Small intestine (tissue), 7 donors: ENCODE data around the gene AGO1. TPM values are rescaled to one million over a fixed set of nuclear protein-coding genes. Genes with fewer than 3 reads are reported as not detected.

Source experiments
- DNase-seq, 2 donors: peaks; one replicate each; pipeline versions ENCODE4 v3.0.0 to v3.0.0-alpha.2; 2013
- FAIRE-seq: peaks from 2 replicates; lab custom pipeline; 2012; peaks lifted over from hg19 to GRCh38; lab: Jason Lieb, UNC
- H3K27ac ChIP-seq, 3 donors: one replicate each; pipeline ENCODE4 v1.5.1; 2013; ENCODE audit warnings: low read length in 2 of 3, mild to moderate bottlenecking in 2 of 3, control low read depth in 1 of 3, inconsistent platforms in 1 of 3, low read depth in 1 of 3, moderate library complexity in 1 of 3
- H3K27me3 ChIP-seq, 3 donors: one replicate each; pipeline ENCODE4 v1.6.1; 2013; ENCODE audit warnings: low read length in 3 of 3, inconsistent platforms in 1 of 3; ENCODE audit not compliant: control insufficient read depth in 3 of 3, insufficient read depth in 3 of 3
- H3K36me3 ChIP-seq, 3 donors: one replicate each; pipeline ENCODE4 v1.6.1; 2013; ENCODE audit warnings: low read length in 3 of 3, inconsistent platforms in 1 of 3, low read depth in 1 of 3, mild to moderate bottlenecking in 1 of 3, moderate library complexity in 1 of 3; ENCODE audit not compliant: control insufficient read depth in 3 of 3, insufficient read depth in 2 of 3
- H3K4me1 ChIP-seq, 3 donors: one replicate each; pipeline ENCODE4 v1.6.1; 2013; ENCODE audit warnings: low read length in 2 of 3, inconsistent platforms in 1 of 3, low read depth in 1 of 3, mild to moderate bottlenecking in 1 of 3, moderate library complexity in 1 of 3; ENCODE audit not compliant: control insufficient read depth in 3 of 3, insufficient read depth in 2 of 3
- H3K4me3 ChIP-seq, 3 donors: one replicate each; pipeline ENCODE4 v1.5.1; 2013; ENCODE audit warnings: low read length in 3 of 3, control low read depth in 1 of 3, inconsistent platforms in 1 of 3, low read depth in 1 of 3, mild to moderate bottlenecking in 1 of 3, moderate library complexity in 1 of 3
- H3K9me3 ChIP-seq, 2 donors: one replicate each; pipeline ENCODE4 v1.6.1; 2013; ENCODE audit warnings: low read depth in 1 of 2, low read length in 1 of 2; ENCODE audit not compliant: control insufficient read depth in 2 of 2, insufficient read depth in 1 of 2
- WGBS, 3 donors: extraction: QIAGEN DNeasy Blood & Tissue Kit; methylation state at CpG; one replicate each; pipeline ENCODE4 v1.1.7; 2013; 5-methylcytosine and 5-hydroxymethylcytosine counted together
- polyA plus RNA-seq, 4 donors: library from polyadenylated mRNA; stranded (reverse) in 3 of 4; unstranded in 1 of 4; fragments of 200-250 nt in 3 of 4; fragments of 120-200 nt in 1 of 4; gene quantifications; one replicate each; pipeline versions ENCODE4 v1.2.1 to v1.2.3, GENCODE V29; 2013
- donor health status: healthy with polysubstance abuse.
- donor health status: control.
- donor health status: control.
- donor health status: Bipolar disorder and iron deficiency.
- donor health status: healthy.

The AGO1 gene
- polyA plus RNA-seq, 4 donors: 2.4 to 16.8 (median 7.0) TPM

DNA sequence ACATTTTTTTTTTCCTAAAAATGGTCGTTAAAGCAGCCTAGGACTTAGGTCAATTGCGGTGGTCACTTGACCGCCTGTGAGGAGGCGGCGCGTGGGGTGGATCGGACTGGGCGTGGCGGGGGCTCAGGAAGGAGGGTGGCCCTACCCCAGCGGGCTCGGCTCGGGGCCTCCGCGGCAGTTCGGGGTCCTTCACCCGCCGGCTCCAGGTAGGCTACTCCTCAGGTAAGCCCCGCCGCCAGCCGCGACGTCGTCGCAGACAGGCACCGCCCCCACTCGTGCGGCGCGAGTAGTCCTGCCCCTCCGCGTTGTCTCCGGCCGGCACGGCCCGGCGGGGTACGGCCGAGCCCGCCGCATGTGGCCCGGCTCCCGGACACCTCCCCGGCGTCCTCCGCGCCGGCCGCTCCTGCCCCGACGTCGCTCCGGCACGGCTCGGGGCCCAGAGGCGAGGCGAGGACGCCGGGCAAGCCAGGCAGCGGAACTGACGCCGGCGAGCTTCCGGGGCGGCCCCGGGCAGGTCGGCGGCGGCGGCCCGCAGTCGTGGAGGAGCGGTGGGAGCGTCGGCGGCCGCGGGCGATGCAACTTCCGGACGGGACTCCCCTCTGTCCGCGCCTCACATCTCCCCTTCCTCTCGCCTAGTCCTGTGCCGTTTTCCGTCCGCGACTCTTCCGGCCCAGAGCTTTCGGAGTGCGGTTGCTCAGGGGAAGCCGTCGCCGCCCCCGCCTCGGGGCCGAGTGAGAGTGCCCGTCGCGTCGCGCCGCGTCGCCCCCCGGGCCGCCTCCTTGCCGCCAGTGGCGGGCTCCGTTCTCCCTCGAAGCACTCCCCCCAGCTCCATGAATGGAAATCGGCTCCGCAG lies 47.8 kb downstream of the AGO1 start, which contains the start of gene AGO3:
Gene AGO3 (plus strand): TSS at position 513 of the 853 bp plus-strand sequence. CDS start 322 bp downstream, at position 835.
- 0% methylated on average over 89 to 112 of the region's 112 CpGs for WGBS, 3 donors
- Histone ChIP-seq H3K36me3 (peaks cover 0 to under 1% (median 0%) of the 10 kb centered on the region in 3 donors), H3K4me3 (peak within 1 kb of the TSS; percentile 79 to 97 (median 96)), H3K27ac (peak within 1 kb of the TSS; percentile 95 to 99 (median 97)), H3K27me3 (no peaks in the 10 kb centered on the region), H3K9me3 (no peaks in the 10 kb centered on the region), H3K4me1 (peaks cover 0 to 14% (median 0%) of the 10 kb centered on the region in 3 donors)
- FAIRE-seq: no peak
- peak; percentile 71 to 94 for DNase-seq

DNA sequence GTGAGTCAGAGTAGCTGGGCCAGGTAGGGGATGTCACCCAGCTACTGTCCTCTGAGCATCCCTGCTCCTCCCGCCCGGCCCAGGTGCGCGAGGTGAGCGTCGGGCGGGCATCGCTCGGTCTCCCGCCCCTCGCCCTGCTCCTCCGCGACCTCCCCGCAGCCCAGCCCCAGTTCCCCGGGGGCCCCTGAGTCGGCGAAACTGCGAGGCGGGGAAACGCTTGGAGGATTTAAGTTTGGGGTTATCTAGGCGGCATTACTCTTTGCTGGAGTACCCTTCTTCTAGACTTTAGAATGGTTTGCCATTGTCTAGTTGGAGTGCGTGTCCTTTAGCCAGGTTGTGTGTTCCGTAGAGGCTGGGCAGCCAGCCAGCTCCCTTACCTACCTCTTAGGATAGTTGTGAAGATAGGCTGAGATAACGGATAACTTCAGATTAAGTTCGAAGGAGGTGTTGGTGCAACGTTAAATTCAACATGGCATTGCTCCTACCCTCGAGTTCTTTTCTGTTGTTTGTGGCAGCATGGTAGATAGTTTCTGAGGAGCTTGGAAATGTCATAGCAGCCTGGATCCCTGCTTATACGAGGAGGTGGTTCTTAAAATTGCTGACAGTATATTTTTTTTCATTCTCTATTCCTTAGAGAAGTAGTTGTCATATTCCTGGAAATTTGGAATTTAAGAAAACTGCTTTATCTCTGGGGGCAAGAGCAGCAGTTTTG lies 48.6 kb downstream of the AGO1 start:
- FAIRE-seq: no peak
- no peaks in the 10 kb centered on the region for H3K9me3 ChIP-seq
- H3K36me3 ChIP-seq: no peaks in the 10 kb centered on the region
- H3K4me3 ChIP-seq: peak overlapping the region; percentile 79 to 97 (median 96)
- no peaks in the 10 kb centered on the region for H3K27me3 ChIP-seq
- peaks cover 0 to 14% (median 0%) of the 10 kb centered on the region in 3 donors for H3K4me1 ChIP-seq
- peak in 1 of 2 donors; percentile 33 for DNase-seq
- WGBS, 3 donors: 0 to 1% (median 0%) methylated on average over 19 to 28 of the region's 28 CpGs
- peak overlapping the region; percentile 95 to 99 (median 97) for H3K27ac ChIP-seq

DNA sequence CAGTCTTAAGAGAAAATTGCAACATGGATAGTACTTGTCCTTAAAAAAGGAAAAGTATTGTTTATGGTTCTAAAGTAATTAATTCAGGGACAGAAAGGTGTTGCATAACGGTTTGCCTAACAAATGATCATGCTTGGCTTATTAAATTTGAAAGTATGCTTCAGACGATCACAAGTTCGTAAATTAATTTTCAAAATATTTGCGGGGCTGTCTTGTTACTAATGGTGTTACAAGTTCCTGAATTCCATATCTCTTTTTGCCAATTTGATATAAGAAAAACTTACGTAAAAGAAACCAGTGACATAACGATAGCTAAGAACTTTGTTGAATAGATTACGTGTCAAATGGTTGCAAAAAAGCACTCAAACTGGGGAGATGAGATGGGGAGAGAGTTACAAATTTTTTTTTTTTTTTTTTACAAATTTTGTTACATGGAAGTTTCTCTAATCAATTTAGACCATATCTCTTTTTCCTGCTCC lies 49.2 kb downstream of the AGO1 start:
- H3K36me3 ChIP-seq: no peaks in the 10 kb centered on the region
- peak overlapping the region in 2 of 3 donors; percentile 79 to 97 for H3K4me3 ChIP-seq
- H3K27me3 ChIP-seq: no peaks in the 10 kb centered on the region
- FAIRE-seq (no peak), DNase-seq (no peak)
- peak overlapping the region in 1 of 3 donors; percentile 97 for H3K27ac ChIP-seq
- H3K9me3 ChIP-seq: no peaks in the 10 kb centered on the region
- 22 to 43% (median 27%) methylated on average over 7 of the region's 7 CpGs for WGBS, 3 donors
- H3K4me1 ChIP-seq: peaks cover 0 to 14% (median 0%) of the 10 kb centered on the region in 3 donors

DNA sequence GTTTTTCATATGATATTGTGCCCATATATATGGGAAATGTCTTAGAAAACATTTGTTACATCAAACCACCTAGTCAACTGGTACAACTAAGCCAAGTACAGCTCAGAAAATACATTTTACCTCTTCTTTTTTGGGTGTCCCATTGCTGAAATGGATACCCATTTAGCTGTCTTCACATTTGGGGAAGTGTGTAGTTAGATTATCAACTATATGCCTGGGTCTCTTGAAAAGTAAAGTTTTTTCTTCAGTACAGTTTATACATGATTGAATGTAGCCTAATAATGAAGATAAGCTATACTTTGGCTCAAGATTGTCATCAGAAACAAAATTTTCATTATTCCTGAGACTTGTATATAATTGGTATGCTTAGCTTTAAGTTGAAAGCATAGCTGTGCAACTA lies 49.9 kb downstream of the AGO1 start:
- no peaks in the 10 kb centered on the region for H3K9me3 ChIP-seq
- peaks cover 0 to 14% (median 0%) of the 10 kb centered on the region in 3 donors for H3K4me1 ChIP-seq
- FAIRE-seq (no peak), DNase-seq (no peak)
- no peak overlapping the region for H3K27ac ChIP-seq
- H3K27me3 ChIP-seq: no peaks in the 10 kb centered on the region
- no peak overlapping the region for H3K4me3 ChIP-seq
- no peaks in the 10 kb centered on the region for H3K36me3 ChIP-seq

DNA sequence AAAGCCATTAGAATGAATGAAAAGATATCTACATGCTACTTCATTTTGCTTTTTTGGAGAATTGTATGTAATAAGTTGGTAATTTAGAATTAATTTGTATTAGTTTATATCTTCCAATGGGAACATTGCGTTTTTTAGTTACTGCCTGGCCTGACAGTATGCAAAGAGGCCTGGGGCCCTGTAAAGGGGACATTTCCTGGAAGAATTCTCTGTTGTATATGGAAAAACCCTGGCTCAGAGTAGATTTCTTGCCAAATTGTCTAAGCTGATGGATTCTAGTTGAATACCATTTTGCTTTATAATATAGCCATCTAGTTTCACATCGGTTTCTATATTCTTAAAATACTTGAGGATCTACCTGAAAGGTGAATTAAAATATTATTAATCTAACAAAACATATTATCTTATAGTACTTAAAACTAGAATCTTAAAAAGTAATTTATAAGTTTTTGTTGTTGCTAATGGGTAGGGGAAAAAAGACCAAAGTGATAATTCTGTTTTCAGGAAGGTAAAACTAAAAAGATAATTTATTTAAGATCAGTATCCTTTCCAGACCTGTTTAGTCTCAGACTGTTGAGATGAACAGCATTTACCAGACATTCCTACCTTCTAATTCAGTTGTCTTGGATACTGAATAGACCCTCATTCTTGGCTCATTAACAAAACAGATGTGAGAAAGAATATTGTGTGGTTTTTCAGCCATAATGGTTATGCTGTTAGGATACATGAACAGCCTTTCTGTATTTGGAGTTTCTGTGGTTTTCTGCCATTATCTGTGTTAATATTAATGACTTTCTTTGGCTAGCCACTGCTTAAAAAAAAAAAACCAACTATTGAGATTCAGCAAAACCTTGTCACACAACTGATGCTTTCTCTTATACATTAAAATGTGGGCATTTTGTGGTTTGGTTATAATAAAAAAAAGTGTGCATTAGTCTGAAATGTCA lies 52.7 kb downstream of the AGO1 start:
- FAIRE-seq (no peak), DNase-seq (peak in 1 of 2 donors; percentile 46)
- peaks cover 0 to 14% (median 0%) of the 10 kb centered on the region in 3 donors for H3K4me1 ChIP-seq
- H3K4me3 ChIP-seq: no peak overlapping the region
- 57 to 84% (median 73%) methylated on average over 2 of the region's 2 CpGs for WGBS, 3 donors
- H3K27ac ChIP-seq: peak overlapping the region in 1 of 3 donors; percentile 25
- no peaks in the 10 kb centered on the region for H3K9me3 ChIP-seq
- no peaks in the 10 kb centered on the region for H3K36me3 ChIP-seq
- no peaks in the 10 kb centered on the region for H3K27me3 ChIP-seq

DNA sequence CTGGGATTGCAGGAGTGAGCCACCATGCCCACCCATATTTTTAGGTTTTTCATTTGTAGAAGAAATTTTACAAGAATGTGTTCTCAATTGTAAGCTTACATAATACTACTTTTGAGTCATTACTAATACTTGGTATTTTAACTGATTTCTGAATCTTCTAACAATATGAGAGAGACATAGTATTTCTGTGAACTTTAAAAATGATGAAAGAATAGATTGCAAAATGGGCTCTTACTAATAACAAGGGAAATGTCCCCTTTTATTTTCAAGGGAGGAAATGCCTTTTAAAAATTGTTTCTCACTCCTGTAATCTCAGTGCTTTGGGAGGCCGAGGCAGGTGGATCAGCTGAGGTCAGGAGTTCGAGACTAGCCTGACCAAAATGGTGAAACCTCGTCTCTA lies 53.8 kb downstream of the AGO1 start:
- DNase-seq (no peak), FAIRE-seq (no peak)
- Histone ChIP-seq H3K9me3 (no peaks in the 10 kb centered on the region), H3K4me1 (peaks cover 0 to 14% (median 0%) of the 10 kb centered on the region in 3 donors), H3K4me3 (no peak overlapping the region), H3K27me3 (no peaks in the 10 kb centered on the region), H3K36me3 (no peaks in the 10 kb centered on the region), H3K27ac (no peak overlapping the region)
- WGBS, 3 donors: 92 to 97% (median 93%) methylated on average over 3 of the region's 3 CpGs

DNA sequence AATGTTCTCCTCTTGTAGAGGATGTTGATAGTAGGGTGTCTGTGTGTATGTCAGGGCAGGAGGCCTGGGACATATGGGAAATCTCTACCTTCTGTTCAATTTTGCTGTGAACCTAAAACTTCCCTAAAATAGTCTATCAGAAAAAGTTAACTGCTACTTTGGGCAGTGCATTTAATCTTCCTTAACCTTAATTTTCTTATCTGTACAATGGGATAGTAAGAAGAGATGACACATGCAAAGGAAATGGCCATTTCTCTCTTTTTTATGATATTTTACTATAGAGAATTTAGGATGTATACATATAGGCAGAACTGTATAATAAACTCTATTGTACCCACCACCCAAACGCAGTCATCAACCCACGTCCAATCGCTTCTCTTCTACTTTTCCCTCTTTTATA lies 56.5 kb downstream of the AGO1 start:
- Histone ChIP-seq H3K27me3 (no peaks in the 10 kb centered on the region), H3K36me3 (no peaks in the 10 kb centered on the region), H3K4me1 (peaks cover 0 to 3% (median 0%) of the 10 kb centered on the region in 3 donors), H3K4me3 (no peak overlapping the region), H3K27ac (no peak overlapping the region), H3K9me3 (no peaks in the 10 kb centered on the region)
- DNase-seq: no peak
- WGBS, 3 donors: 97 to 99% (median 97%) methylated on average over 3 of the region's 3 CpGs
- no peak for FAIRE-seq
